IPS DF 4.7 (cell line): ENCODE measurements around the gene FAM222B.
A peak's percentile ranks its signal among the peaks of the same experiment; 100 is the strongest.
"Not testable (repeated sequence)": the region's sequence is repeated elsewhere in the genome, so short reads cannot be mapped to it uniquely, and the experiment has no call there.

Experiments
- DNase-seq: peaks from one replicate; pipeline ENCODE4 v3.0.0-alpha.2; 2013; ENCODE audit warnings: low spot score; ENCODE audit errors: extremely low read depth

The FAM222B gene, protein sequence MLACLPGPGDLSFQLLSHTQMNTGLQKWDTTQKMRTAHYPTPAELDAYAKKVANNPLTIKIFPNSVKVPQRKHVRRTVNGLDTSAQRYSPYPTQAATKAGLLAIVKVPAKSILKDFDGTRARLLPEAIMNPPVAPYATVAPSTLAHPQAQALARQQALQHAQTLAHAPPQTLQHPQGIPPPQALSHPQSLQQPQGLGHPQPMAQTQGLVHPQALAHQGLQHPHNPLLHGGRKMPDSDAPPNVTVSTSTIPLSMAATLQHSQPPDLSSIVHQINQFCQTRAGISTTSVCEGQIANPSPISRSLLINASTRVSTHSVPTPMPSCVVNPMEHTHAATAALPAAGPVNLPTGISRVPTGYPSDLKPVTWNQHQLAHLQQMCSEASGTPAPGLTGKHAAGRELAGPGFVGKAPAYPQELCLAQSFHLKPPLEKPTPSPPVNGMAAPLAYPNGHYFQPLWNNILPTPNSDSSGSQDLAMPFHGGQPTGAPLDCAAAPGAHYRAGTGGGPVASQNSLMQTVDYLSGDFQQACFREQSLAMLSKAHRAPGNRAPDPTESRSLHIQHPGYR

GRCh38 chr17:28842282-28843012 lies at the start of gene FAM222B:
Gene FAM222B, minus strand, starts transcription at chr17:28842790. Its CDS starts 76,123 bp downstream, at chr17:28766667.
- peak; percentile 62 for DNase-seq

GRCh38 chr17:28892024-28892423 lies 49.4 kb upstream of the FAM222B start:
- no peak for DNase-seq

- no peak for DNase-seq
Measured at GRCh38 chr17:28891201-28891600, 48.6 kb upstream of the FAM222B start.

- DNase-seq: no peak
Measured at GRCh38 chr17:28889996-28890395, 47.4 kb upstream of the FAM222B start.

GRCh38 chr17:28888832-28889231 lies 46.2 kb upstream of the FAM222B start:
- no peak for DNase-seq

DNA sequence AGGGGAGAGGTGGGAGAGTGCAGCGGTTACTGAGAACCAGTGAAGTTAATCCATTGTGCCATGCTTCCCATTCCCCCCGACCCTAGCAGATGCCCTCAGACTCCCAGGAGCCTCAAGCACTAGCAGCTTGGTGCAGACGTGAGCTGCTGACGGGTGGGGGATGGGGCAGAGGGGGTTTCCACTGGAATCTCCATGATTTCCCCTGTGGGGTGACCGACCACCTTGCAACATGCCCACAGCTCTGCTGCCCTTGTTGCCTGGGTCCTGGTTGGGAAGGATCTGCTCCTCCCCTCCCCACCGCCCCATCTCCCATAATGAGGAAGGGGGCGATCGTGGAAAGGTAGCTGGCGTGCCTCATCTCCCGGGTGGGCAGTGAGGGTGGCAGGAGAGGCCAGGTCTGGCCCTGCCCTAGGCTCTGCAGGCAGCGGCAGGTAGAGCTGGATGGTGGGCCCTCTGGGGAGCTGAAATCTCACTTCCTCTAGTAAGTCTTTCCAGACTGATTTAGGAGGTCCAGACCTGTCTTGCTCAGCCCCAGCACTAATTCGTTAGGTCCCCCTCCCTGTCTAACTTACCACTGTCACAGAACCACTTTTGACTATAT lies 45.4 kb upstream of the FAM222B start:
- DNase-seq: no peak

- DNase-seq: no peak
Measured at GRCh38 chr17:28885951-28886350, 43.4 kb upstream of the FAM222B start.

DNA sequence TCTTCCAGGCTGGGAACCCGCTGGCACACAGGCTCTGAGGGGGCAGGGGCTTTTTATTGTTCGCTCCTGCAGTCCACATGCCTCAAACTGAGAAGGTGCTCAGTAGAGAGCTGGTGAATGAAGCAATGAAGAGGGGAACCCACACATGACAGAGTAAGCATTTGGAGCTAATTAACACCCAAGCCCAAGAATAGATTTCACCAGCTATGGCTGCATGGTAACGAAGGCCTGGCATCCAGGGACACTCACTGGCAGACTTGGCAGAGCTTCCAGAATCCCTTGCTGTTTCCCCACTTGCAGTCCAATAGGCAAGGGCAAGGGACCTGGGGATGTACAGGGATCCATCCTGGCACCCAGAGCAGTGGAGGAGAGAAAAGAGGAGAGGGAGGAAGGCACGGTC lies 42.8 kb upstream of the FAM222B start:
- no peak for DNase-seq

GRCh38 chr17:28883967-28884702 lies 41.5 kb upstream of the FAM222B start:
- DNase-seq: no peak

- DNase-seq: no peak
Measured at GRCh38 chr17:28882154-28882895, 39.7 kb upstream of the FAM222B start.

- no peak for DNase-seq
Measured at GRCh38 chr17:28881533-28882056, 39.0 kb upstream of the FAM222B start.

DNA sequence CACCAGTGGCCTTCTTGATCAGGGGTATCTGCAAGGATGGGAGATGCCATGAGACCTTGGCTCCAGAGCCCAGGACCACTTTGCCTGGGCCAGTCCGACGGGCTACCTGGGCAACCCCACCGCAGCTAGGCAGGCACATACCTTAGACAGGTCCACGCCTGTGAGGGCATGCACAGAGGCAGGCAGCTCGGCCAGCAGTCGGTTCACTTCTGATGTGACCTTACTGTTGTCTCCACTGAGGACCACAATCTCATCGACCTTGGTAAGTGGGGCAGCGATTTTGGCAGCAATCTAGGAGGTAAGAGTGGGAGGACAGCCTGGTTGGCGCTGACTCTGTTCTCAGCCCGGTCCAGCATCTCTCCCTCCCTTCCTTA lies 38.0 kb upstream of the FAM222B start:
- no peak for DNase-seq

- no peak for DNase-seq
Measured at GRCh38 chr17:28879886-28880571, 37.4 kb upstream of the FAM222B start.

GRCh38 chr17:28878981-28879380 lies 36.4 kb upstream of the FAM222B start:
- peak; percentile 69 for DNase-seq

- DNase-seq: no peak
Measured at GRCh38 chr17:28878158-28878910, 35.7 kb upstream of the FAM222B start.

DNA sequence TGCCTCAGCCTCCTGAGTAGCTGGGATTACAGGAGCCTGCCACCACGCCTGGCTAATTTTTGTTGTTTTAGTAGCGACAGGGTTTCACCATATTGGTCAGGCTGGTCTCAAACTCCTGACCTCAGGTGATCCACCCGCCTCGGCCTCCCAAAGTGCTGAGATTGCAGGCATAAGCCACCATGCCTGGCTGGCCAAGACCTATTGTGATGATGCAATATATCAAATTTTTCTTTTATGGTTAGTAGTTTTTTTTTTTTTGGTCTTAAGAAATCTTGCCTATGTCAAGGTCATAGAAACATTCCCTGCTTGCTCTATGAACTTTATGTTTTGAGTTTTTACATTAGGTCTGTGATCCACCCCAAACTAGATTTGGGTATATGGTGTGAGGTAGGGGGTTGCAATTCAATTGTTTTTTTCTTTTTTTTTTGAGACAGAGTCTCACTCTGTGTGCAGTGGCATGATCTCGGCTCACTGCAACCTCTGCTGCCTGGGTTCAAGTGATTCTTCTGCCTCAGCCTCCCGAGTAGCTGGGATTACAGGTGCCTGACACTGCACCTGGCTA lies 34.6 kb upstream of the FAM222B start:
- not testable (repeated sequence) for DNase-seq

DNA sequence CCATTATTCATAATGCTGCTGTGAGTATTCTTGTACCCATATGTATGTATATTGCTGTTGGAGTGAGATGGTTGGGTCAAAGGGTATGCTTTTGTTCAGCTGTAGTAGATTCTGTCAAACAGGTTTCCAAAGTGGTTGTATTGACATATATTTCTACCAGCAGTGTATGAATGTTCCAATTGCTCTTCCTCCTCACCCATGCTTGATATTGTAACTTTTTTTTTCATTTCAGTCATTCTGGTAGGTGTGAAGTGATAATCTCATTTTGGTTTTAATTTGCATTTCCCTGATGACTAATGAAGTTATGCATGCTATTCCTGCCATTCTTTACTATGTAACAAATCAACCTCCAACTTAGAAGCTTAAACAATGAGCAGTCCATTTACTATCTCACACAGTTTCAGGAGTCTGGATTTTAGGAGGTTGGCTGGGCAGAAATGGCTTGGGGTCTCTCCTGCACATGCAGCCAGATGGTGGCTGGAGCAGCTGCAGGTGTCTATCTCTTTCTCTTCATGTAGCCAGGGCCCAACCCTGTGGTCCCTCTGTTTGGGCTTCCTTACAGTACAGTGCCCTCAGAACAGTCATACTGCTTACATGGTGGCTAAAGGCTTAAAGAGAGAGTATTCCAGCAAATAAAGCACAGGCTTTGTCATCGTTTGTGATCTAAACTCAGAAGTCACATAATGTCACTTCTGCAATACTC lies 33.4 kb upstream of the FAM222B start:
- DNase-seq: no peak

GRCh38 chr17:28874750-28875149 lies 32.2 kb upstream of the FAM222B start:
- DNase-seq: no peak
